OCI-LY7 (cell line): ENCODE data around the gene LILRB1.

Experiments used
- EZH2phosphoT487 ChIP-seq: fragments of 200-600 bp; sonication (generic); IDR thresholded peaks from 2 replicates; pipeline ENCODE4 v1.6.1; 2018; ENCODE audit warnings: low read depth, borderline replicate concordance, mild to moderate bottlenecking, mixed run types, antibody characterized with exemption, low read length, moderate library complexity, mixed read lengths
- TF ChIP-seq, protein P1 (sequence below): fragments of 200-600 bp; sonication (generic); conservative IDR thresholded peaks from 2 replicates; pipeline ENCODE4 v1.5.1; 2014; ENCODE audit warnings: mild to moderate bottlenecking, antibody characterized with exemption, low read length, moderate library complexity, mixed read lengths

DNA sequence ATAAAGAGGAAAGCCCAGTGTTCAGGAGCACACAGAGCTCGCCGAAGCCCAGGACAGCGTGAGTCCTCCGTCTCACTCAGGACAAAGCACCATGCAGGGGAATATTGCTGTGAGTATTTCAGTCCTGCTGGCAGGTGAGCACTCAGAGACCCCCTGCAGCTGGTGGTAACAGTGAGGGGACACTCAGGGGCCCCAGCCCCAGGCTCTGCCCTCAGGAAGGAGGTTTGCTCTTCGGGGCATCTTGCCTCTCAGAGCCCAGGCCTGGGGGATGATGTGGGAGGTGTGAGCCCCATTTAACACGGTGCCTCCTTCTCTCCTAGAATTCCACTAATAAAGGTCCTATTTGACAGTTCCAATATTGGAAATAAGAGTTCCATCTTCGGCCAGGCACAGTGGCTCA, 22.1 kb upstream of the LILRB1 start:
- TF ChIP-seq, protein P1, sequence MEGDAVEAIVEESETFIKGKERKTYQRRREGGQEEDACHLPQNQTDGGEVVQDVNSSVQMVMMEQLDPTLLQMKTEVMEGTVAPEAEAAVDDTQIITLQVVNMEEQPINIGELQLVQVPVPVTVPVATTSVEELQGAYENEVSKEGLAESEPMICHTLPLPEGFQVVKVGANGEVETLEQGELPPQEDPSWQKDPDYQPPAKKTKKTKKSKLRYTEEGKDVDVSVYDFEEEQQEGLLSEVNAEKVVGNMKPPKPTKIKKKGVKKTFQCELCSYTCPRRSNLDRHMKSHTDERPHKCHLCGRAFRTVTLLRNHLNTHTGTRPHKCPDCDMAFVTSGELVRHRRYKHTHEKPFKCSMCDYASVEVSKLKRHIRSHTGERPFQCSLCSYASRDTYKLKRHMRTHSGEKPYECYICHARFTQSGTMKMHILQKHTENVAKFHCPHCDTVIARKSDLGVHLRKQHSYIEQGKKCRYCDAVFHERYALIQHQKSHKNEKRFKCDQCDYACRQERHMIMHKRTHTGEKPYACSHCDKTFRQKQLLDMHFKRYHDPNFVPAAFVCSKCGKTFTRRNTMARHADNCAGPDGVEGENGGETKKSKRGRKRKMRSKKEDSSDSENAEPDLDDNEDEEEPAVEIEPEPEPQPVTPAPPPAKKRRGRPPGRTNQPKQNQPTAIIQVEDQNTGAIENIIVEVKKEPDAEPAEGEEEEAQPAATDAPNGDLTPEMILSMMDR, result no peak
- TF ChIP-seq EZH2phosphoT487, result no peak
